Right kidney (tissue), 1 donor: ENCODE measurements around the gene EHD1.
"Not testable (repeated sequence)": the region's sequence is repeated elsewhere in the genome, so short reads cannot be mapped to it uniquely, and the experiment has no call there.

ENCODE experiments used
- DNase-seq: peaks from one replicate; pipeline ENCODE4 v3.0.0-alpha.2; 2016

Gene EHD1

GRCh38 chr11:64831411-64831891, 47.0 kb downstream of the EHD1 start:
- no peak for DNase-seq

- DNase-seq = no peak
Measured at GRCh38 chr11:64829536-64830251, 48.7 kb downstream of the EHD1 start.

- no peak for DNase-seq
Measured at GRCh38 chr11:64827451-64827839, 51.0 kb downstream of the EHD1 start.

- no peak for DNase-seq
Measured at GRCh38 chr11:64826578-64827450, 51.6 kb downstream of the EHD1 start.

- no peak for DNase-seq
Measured at GRCh38 chr11:64826062-64826461, 52.4 kb downstream of the EHD1 start.

- DNase-seq = no peak
Measured at GRCh38 chr11:64823568-64824119, 54.8 kb downstream of the EHD1 start.

- DNase-seq = no peak
Measured at GRCh38 chr11:64817476-64817875, 60.9 kb downstream of the EHD1 start.

- not testable (repeated sequence) for DNase-seq
Measured at GRCh38 chr11:64815433-64815832, 63.0 kb downstream of the EHD1 start.

GRCh38 chr11:64814712-64815187, 63.7 kb downstream of the EHD1 start:
- no peak for DNase-seq

- DNase-seq = no peak
Measured at GRCh38 chr11:64813826-64814225, 64.6 kb downstream of the EHD1 start.

- no peak for DNase-seq
Measured at GRCh38 chr11:64810891-64811272, 67.5 kb downstream of the EHD1 start.

GRCh38 chr11:64810271-64810890, 68.0 kb downstream of the EHD1 start, which contains the start of gene MEN1:
Gene MEN1 (minus strand): TSS chr11:64810551. CDS start chr11:64810109, 442 bp downstream.
- DNase-seq = peak; percentile 82

- peak; percentile 61 for DNase-seq
Measured at GRCh38 chr11:64809781-64810241, 68.6 kb downstream of the EHD1 start.

GRCh38 chr11:64805481-64805880, 72.9 kb downstream of the EHD1 start:
- DNase-seq = no peak

- no peak for DNase-seq
Measured at GRCh38 chr11:64804346-64805210, 73.8 kb downstream of the EHD1 start.

- DNase-seq = no peak
Measured at GRCh38 chr11:64803846-64804345, 74.5 kb downstream of the EHD1 start.

- DNase-seq = peak; percentile 79
Measured at GRCh38 chr11:64803158-64803845, 75.1 kb downstream of the EHD1 start, which contains the start of gene MAP4K2. Gene MAP4K2 (minus strand): TSS chr11:64803214. CDS start chr11:64803149, 65 bp downstream.

GRCh38 chr11:64802370-64803157, 75.9 kb downstream of the EHD1 start:
- DNase-seq = peak; percentile 49
